Brain microvascular endothelial cell (primary cell): ENCODE results near the gene ZDHHC12.

Experiments used
- DNase-seq: peaks from one replicate; pipeline ENCODE4 v3.0.0-alpha.2; 2020
- H3K27ac ChIP-seq: fragments of 250-450 bp; sonication (Bioruptor Pico); 2 replicates; pipeline ENCODE4 v1.5.1; 2020; ENCODE audit warnings: mild to moderate bottlenecking, moderate library complexity
- H3K27me3 ChIP-seq: fragments of 250-450 bp; sonication (Bioruptor Pico); replicated peaks from 2 replicates; pipeline ENCODE4 v1.5.1; 2020; ENCODE audit warnings: mild to moderate bottlenecking
- H3K36me3 ChIP-seq: fragments of 250-450 bp; sonication (Bioruptor Pico); replicated peaks from 2 replicates; pipeline ENCODE4 v1.5.1; 2020; ENCODE audit warnings: mild to moderate bottlenecking
- H3K4me3 ChIP-seq: 2 replicates; pipeline ENCODE4 v1.5.1; 2011; ENCODE audit warnings: low read depth, mild to moderate bottlenecking, control low read depth, low read length, moderate library complexity
- in situ Hi-C: cut with HindIII; loops from 2 replicates; pipeline ENCODE4 v1.10.0; 2017; ENCODE audit warnings: low sequenced_read_pairs, low pct_ligation_motif_present
- TF ChIP-seq, protein P1 (sequence below): IDR thresholded peaks from 2 replicates; pipeline ENCODE4 v1.5.1; 2011; ENCODE audit warnings: low read depth, mild to moderate bottlenecking, moderate library complexity, low read length, control low read depth, inconsistent platforms; ENCODE audit errors: missing control alignments

The ZDHHC12 gene

DNA sequence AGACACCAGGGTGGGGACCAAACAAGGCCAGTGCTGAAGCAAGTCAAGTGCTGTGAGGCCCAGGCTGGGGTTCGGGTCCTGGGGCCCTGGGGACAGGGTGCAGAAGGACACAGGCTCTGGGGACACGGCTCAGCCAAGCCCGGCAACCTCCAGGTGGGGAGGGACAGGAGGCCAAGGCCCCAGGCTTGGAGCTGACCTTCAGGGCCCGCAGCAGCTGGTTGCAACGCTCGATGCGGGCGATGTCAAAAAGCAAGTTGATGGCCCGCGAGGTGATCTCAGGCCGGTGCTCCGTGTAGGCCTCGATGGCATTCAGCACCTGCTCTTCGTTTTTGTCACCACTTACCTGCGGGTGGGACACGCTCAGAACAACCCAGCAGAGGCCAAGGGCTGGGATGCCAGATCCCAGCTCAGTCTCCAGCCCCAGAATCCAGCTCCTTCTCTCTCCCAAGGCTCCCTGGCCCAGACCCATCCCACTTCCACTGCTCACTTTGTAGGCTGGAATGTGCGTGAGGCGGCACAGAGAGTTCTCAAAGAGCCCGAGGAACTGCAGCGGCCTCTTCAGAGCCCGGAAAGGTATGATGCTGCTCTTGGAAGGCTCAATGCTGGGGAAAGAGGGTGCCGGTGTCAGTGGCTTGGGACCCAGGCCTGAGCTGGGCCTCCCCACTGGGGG, 27.1 kb upstream of the ZDHHC12 start:
- Histone ChIP-seq H3K36me3 (peaks cover 6% of the 10 kb centered on the region), H3K4me3 (no peak overlapping the region), H3K27me3 (no peaks in the 10 kb centered on the region), H3K27ac (no peak overlapping the region)
- no peak for DNase-seq
- in situ Hi-C loops = no loop called here
- TF ChIP-seq, protein P1, sequence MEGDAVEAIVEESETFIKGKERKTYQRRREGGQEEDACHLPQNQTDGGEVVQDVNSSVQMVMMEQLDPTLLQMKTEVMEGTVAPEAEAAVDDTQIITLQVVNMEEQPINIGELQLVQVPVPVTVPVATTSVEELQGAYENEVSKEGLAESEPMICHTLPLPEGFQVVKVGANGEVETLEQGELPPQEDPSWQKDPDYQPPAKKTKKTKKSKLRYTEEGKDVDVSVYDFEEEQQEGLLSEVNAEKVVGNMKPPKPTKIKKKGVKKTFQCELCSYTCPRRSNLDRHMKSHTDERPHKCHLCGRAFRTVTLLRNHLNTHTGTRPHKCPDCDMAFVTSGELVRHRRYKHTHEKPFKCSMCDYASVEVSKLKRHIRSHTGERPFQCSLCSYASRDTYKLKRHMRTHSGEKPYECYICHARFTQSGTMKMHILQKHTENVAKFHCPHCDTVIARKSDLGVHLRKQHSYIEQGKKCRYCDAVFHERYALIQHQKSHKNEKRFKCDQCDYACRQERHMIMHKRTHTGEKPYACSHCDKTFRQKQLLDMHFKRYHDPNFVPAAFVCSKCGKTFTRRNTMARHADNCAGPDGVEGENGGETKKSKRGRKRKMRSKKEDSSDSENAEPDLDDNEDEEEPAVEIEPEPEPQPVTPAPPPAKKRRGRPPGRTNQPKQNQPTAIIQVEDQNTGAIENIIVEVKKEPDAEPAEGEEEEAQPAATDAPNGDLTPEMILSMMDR = no peak

DNA sequence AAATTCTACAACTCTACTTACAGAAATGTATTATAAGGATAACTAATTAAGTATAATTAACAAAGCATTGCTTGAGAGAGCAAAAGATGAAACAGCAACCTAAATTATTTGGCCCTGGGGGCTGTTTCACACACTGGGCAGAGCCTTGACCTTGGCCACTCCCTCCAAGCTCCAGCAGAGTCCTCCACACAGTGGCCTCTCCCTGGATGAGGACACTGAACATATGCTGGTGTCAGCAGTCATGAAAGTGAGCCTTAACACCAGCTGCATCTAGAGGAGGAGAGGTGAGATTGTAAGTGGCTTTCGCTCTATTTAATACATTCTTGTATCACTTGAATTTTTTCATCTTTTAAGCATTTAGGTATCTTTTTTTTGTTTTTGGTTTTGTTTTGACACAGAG, 23.3 kb upstream of the ZDHHC12 start:
- Histone ChIP-seq H3K36me3 (peaks cover under 1% of the 10 kb centered on the region), H3K27me3 (no peaks in the 10 kb centered on the region), H3K4me3 (no peak overlapping the region), H3K27ac (no peak overlapping the region)
- TF ChIP-seq, protein P1 = no peak
- DNase-seq = no peak
- in situ Hi-C loops = no loop called here

DNA sequence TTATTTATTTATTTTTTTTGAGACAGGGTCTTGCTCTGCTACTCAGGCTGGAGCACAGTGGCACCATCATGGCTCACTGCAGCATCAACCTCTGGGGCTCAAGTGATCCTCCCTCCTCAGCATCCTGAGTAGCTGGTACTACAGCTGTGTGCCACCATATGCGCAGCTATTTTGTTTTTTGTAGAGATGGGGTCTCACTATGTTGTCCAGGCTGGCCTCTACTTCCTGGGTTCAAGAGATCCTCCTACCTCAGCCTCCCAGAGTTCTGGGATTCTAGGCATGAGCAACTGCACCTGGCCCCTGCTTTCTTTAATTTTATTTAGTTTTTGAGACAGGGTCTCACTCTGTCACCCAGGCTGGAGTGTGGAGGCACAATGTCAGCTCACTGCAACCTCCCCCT, 19.5 kb upstream of the ZDHHC12 start:
- no peak for DNase-seq
- in situ Hi-C loops = no loop called here
- TF ChIP-seq, protein P1 = no peak
- Histone ChIP-seq H3K36me3 (peaks cover 5% of the 10 kb centered on the region), H3K27me3 (no peaks in the 10 kb centered on the region), H3K27ac (no peak overlapping the region), H3K4me3 (no peak overlapping the region)

DNA sequence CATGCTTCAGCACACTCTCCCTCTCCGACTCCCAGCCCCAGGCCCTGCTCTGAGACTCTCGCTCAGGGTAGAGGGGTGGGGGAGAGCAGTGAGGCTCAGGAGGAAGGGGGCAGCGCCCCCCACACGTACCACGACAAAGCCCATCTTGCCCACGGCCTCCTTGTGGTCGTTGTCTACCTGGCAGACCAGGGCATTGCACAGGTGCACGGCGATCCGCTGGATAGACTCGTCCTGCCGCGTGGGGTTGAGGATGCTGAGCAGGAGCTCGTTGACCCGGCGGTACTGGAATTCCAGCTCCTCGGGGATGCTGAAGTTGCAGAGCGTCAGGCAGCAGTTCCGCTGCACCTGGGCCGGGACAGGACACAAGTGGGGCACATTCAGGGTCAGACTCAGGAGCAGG, 18.5 kb upstream of the ZDHHC12 start:
- peaks cover 5% of the 10 kb centered on the region for H3K36me3 ChIP-seq
- no peaks in the 10 kb centered on the region for H3K27me3 ChIP-seq
- TF ChIP-seq, protein P1 = no peak
- H3K27ac ChIP-seq = no peak overlapping the region
- no peak overlapping the region for H3K4me3 ChIP-seq
- no peak for DNase-seq
- in situ Hi-C loops = no loop called here

DNA sequence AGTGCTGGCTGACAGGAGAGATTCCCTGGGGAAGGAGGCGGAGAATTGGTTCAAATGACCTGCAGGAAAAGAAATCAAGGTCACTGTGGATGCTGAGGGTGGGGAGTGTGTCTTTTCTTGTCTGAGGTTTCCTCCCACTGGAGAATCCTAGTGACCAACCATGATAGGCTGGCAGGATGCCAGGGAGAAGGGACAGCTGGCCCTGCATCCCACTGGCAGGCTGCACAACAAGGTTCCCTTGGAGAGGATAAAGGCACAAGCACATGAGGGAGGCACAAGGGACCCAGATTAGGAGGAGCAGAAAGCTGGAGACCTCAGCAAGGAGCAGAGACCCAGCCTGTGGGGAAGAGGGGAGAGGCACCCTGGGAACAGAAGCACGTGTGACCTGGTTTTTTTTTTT, 11.4 kb upstream of the ZDHHC12 start:
- DNase-seq = no peak
- peaks cover 14% of the 10 kb centered on the region for H3K36me3 ChIP-seq
- in situ Hi-C loops = no loop called here
- no peak overlapping the region for H3K4me3 ChIP-seq
- TF ChIP-seq, protein P1 = no peak
- H3K27me3 ChIP-seq = no peaks in the 10 kb centered on the region
- H3K27ac ChIP-seq = no peak overlapping the region

DNA sequence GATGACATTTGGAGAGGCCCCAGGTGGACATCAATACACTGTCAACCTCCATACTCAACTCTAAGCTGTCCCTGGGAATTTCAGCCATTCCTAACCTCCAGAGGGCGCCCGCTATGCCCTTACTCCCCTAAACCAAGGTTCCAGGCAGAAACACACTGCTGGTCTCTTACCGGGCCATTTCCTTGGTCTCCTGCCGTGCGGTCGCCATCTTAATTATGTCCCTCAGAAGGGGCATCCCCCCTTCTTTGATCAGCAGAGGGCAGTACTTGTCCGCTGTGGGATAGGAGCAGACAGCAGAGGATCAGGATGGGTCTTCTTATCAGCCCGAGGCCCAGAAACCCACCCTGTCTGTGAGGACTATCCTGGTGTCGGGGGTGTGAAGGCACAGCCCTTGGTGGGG, 9.3 kb upstream of the ZDHHC12 start:
- Histone ChIP-seq H3K36me3 (peaks cover 10% of the 10 kb centered on the region), H3K27me3 (no peaks in the 10 kb centered on the region), H3K4me3 (peak overlapping the region; percentile 20), H3K27ac (no peak overlapping the region)
- peak; percentile 69 for DNase-seq
- in situ Hi-C loops = no loop called here
- TF ChIP-seq, protein P1 = peak; percentile 90
